Hematopoietic multipotent progenitor cell treated with erythropoietin and hydrocortisone succinate and interleukin-3 and kit ligand, for 8 days (in vitro differentiated cells): ENCODE data around the gene NDST1.
"Not testable (repeated sequence)": the region's sequence is repeated elsewhere in the genome, so short reads cannot be mapped to it uniquely, and the experiment has no call there.

Source experiments
- DNase-seq: peaks from one replicate; pipeline ENCODE4 v3.0.0-alpha.2; 2015

The NDST1 gene

GRCh38 chr5:150507474-150508276 lies at the start of gene NDST1:
TSS of gene NDST1 (plus strand) at chr5:150508131. CDS start at chr5:150521255, 13,124 bp downstream.
- DNase-seq: no peak

- peak; percentile 57 for DNase-seq
Measured at GRCh38 chr5:150458802-150459557, 49.0 kb upstream of the NDST1 start.

- DNase-seq: no peak
Measured at GRCh38 chr5:150460781-150461180, 47.1 kb upstream of the NDST1 start.

GRCh38 chr5:150461231-150461630 lies 46.7 kb upstream of the NDST1 start:
- no peak for DNase-seq

- DNase-seq: no peak
Measured at GRCh38 chr5:150464554-150465012, 43.3 kb upstream of the NDST1 start.

GRCh38 chr5:150465927-150466326 lies 42.0 kb upstream of the NDST1 start:
- no peak for DNase-seq

- DNase-seq: no peak
Measured at GRCh38 chr5:150468206-150468605, 39.7 kb upstream of the NDST1 start.

- no peak for DNase-seq
Measured at GRCh38 chr5:150469718-150470469, 38.0 kb upstream of the NDST1 start.

- no peak for DNase-seq
Measured at GRCh38 chr5:150473673-150474358, 34.1 kb upstream of the NDST1 start.

- not testable (repeated sequence) for DNase-seq
Measured at GRCh38 chr5:150476568-150476967, 31.4 kb upstream of the NDST1 start.

GRCh38 chr5:150479416-150479815 lies 28.5 kb upstream of the NDST1 start:
- DNase-seq: no peak

- no peak for DNase-seq
Measured at GRCh38 chr5:150481708-150481965, 26.3 kb upstream of the NDST1 start.

- DNase-seq: no peak
Measured at GRCh38 chr5:150481972-150482406, 25.9 kb upstream of the NDST1 start.

- DNase-seq: no peak
Measured at GRCh38 chr5:150484964-150485692, 22.8 kb upstream of the NDST1 start.

- DNase-seq: no peak
Measured at GRCh38 chr5:150485693-150486401, 22.1 kb upstream of the NDST1 start.

GRCh38 chr5:150486402-150487198 lies 21.3 kb upstream of the NDST1 start:
- peak; percentile 23 for DNase-seq

GRCh38 chr5:150487199-150488061 lies 20.5 kb upstream of the NDST1 start:
- peak; percentile 54 for DNase-seq

GRCh38 chr5:150488519-150489359 lies 19.2 kb upstream of the NDST1 start:
- peak; percentile 39 for DNase-seq
